Uterus (tissue), 2 donors: Measurements from ENCODE around the gene ANKRD44.

Experiments used
- POLR2A ChIP-seq, 2 donors: fragments of 450-650 bp; IDR thresholded peaks; one replicate each; pipeline ENCODE4 v1.6.1; 2016; ENCODE audit warnings: antibody characterized with exemption in 2 of 2, mild to moderate bottlenecking in 1 of 2, moderate library complexity in 1 of 2
- TF ChIP-seq, protein P1 (sequence below), 4 experiments: fragments of 200-600 bp in 2 of 4; fragments of 450-650 bp in 2 of 4; sonication (generic) in 2 of 4; IDR thresholded peaks; one replicate each; pipeline ENCODE4 v1.5.1; 2016 to 2019; ENCODE audit warnings: antibody characterized with exemption in 4 of 4, mild to moderate bottlenecking in 2 of 4, moderate library complexity in 1 of 4

DNA sequence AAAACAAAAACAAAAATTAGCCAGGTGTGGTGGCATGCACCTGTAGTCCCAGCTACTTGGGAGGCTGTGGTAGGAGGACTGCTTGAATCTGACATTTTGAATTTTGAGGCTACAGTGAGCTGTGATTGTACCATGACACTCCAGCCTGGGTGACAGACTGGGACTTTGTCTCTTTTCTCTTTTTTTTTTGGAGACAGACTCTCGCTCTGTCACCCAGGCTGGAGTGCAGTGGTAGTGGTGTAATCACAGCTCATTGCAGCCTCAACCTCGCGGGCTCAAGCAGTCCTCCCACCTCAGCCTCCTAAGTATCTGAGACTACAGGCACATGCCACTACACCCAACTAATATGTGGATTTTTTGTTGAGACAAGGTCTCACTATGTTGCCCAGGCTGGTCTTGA, 35.6 kb downstream of the ANKRD44 start:
- TF ChIP-seq, protein P1, sequence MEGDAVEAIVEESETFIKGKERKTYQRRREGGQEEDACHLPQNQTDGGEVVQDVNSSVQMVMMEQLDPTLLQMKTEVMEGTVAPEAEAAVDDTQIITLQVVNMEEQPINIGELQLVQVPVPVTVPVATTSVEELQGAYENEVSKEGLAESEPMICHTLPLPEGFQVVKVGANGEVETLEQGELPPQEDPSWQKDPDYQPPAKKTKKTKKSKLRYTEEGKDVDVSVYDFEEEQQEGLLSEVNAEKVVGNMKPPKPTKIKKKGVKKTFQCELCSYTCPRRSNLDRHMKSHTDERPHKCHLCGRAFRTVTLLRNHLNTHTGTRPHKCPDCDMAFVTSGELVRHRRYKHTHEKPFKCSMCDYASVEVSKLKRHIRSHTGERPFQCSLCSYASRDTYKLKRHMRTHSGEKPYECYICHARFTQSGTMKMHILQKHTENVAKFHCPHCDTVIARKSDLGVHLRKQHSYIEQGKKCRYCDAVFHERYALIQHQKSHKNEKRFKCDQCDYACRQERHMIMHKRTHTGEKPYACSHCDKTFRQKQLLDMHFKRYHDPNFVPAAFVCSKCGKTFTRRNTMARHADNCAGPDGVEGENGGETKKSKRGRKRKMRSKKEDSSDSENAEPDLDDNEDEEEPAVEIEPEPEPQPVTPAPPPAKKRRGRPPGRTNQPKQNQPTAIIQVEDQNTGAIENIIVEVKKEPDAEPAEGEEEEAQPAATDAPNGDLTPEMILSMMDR (IDR thresholded peaks at IDR 0.05), result no peak
- TF ChIP-seq POLR2A (IDR thresholded peaks at IDR 0.05), result no peak
